Activated T-helper 17 cell treated with anti-CD3 and anti-CD28 coated beads, Interleukin-2, amount 50 U/mL, for 72 hours (primary cell): ENCODE results near the gene LDLRAD1. TPM values are rescaled to one million over a fixed set of nuclear protein-coding genes. Genes with fewer than 3 reads are reported as not detected.
"Not testable (repeated sequence)": the region's sequence is repeated elsewhere in the genome, so short reads cannot be mapped to it uniquely, and the experiment has no call there.

Experiments
- ATAC-seq: fragments of 150-1000 bp; cut with Tn5 transposase; replicated peaks from 2 replicates; pipeline ENCODE4 v1.10.0; 2021; ENCODE audit warnings: mild to moderate bottlenecking, moderate library complexity
- H3K27ac Mint-ChIP-seq: one replicate; pipeline ENCODE4 v1.8.0; 2022; ENCODE audit warnings: mixed read lengths
- H3K27me3 Mint-ChIP-seq: one replicate; pipeline ENCODE4 v1.8.0; 2022; ENCODE audit warnings: mixed read lengths
- H3K36me3 Mint-ChIP-seq: one replicate; pipeline ENCODE4 v1.8.0; 2022; ENCODE audit warnings: low read depth, mild to moderate bottlenecking, mixed read lengths
- H3K4me1 Mint-ChIP-seq: one replicate; pipeline ENCODE4 v1.8.0; 2022; ENCODE audit warnings: mixed read lengths
- H3K4me3 Mint-ChIP-seq: one replicate; pipeline ENCODE4 v1.8.0; 2022; ENCODE audit warnings: mild to moderate bottlenecking, mixed read lengths
- H3K9me3 Mint-ChIP-seq: one replicate; pipeline ENCODE4 v1.8.0; 2022; ENCODE audit warnings: mixed read lengths
- total RNA-seq, 2 donors: library from RNA; stranded (reverse); gene quantifications; one replicate each; pipeline ENCODE4 v1.2.3, GENCODE V29; 2022

The LDLRAD1 gene
- total RNA-seq, 2 donors from 2014 or later, result not detected

DNA sequence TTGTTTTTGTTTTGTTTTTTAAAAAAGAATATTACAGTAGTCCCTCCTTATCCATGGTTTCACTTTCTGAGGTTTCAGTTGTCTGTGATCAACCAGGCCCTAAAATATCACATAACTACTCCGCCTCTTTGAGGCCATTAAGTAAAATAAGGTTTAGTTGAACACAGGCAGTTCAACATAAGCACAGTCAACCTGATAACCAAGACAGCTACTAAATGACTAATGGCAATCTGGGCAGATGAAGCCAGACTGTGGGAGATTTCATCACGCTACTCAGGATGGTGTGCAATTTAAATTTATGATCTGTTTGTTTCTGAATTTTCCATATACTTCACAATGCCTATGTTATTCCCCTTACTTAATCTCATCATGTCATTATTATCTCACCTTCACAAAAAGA lies 30.1 kb downstream of the LDLRAD1 start:
- ATAC-seq, result peak; percentile 83
- Mint-ChIP-seq H3K9me3 (no peaks in the 10 kb centered on the region), H3K4me1 (no peaks in the 10 kb centered on the region), H3K4me3 (no peak overlapping the region), H3K27ac (no peak overlapping the region), H3K27me3 (no peaks in the 10 kb centered on the region), H3K36me3 (no peaks in the 10 kb centered on the region)

DNA sequence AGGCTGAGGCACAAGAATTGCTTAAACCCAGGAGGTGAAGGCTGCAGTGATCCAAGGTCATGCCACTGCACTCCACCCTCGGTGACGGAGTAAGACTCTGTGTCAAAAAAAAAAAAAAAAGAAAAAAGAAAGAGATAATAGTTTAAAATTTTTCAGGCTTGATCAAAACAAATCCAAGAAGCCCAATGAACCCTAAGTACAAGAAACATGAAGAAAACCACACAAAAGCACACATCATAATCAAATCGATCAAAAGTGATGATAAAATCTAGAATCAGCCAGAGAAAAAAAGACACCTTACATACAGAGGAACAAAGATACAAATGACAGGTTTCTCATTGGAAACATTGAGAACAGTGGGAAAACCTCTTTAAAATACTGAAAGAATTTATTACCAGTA lies 31.5 kb downstream of the LDLRAD1 start:
- Mint-ChIP-seq H3K4me1 (no peaks in the 10 kb centered on the region), H3K36me3 (no peaks in the 10 kb centered on the region), H3K9me3 (no peaks in the 10 kb centered on the region), H3K27ac (no peak overlapping the region), H3K4me3 (no peak overlapping the region), H3K27me3 (peaks cover 4% of the 10 kb centered on the region)
- ATAC-seq, result no peak

DNA sequence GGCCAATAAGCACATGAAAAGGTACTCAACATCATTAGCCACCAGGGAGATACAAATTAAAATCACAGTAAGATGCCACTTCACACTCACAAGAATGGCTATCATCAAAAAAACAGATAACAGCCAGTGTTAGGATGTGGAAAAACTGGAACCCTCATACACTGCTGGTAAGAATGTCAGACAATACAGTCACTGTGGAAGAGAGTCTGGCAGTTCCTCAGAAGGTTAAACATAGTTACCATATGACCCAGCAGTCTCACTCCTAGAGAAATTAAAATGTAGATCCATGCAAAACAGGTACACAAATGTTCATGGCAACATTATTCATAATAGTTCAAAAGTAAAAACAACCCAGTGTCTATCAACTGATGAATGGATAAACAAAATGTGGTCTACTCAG lies 33.3 kb downstream of the LDLRAD1 start:
- no peaks in the 10 kb centered on the region for H3K36me3 Mint-ChIP-seq
- no peak overlapping the region for H3K4me3 Mint-ChIP-seq
- H3K27ac Mint-ChIP-seq, result no peak overlapping the region
- H3K27me3 Mint-ChIP-seq, result peaks cover 4% of the 10 kb centered on the region
- no peak for ATAC-seq
- H3K4me1 Mint-ChIP-seq, result no peaks in the 10 kb centered on the region
- H3K9me3 Mint-ChIP-seq, result no peaks in the 10 kb centered on the region

DNA sequence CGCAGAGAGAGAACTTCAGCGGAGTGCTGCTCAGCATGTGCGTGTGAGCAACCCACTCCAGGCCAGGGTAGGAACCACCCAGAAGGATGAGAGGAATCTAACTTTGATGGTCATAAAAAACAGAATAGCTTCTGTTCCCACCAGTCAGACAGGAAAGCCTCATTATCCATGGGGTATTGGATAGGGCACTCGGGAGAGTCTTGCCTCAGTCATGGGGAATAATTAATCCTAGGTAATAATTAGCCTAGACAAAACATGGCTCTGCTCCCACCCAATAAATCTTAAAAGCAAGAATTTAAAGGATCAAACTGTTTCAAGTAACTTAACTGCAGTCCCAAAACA lies 35.3 kb downstream of the LDLRAD1 start:
- Mint-ChIP-seq H3K9me3 (no peaks in the 10 kb centered on the region), H3K27me3 (peaks cover 4% of the 10 kb centered on the region), H3K4me1 (no peaks in the 10 kb centered on the region), H3K27ac (no peak overlapping the region), H3K4me3 (no peak overlapping the region), H3K36me3 (no peaks in the 10 kb centered on the region)
- no peak for ATAC-seq

DNA sequence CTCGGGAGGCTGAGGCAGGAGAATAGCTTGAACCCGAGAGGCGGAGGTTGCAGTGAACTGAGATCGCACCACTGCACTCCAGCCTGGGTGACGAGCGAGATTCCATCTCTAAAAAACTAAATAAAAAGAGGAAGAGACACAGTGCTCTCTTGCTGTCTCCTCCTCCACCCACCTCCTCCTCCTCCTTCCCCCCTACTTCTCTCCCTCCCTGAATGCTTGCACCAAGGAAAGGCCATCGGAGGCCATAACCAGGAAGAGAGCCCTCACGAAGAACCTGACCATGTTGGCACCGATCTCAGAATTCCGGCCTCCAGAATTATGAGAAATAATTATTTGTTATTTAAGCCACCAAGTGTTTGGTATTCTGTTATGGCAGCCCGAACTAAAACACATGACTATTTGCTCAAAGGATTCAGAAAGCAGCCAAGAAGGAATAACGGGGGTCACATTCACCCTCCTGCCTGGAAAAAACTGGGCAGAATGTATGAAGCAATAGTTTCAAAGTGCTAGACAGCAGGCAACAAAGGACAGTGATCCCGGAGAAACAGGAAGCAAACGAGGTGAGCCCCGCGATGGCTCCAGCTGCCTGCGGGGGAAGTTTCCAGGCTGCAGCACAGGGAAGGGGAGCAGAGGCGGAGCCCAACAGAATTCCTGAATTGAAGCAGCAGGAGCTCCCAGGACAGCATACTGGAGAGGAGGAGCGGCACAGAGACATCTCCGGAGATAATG lies 35.8 kb downstream of the LDLRAD1 start:
- Mint-ChIP-seq H3K4me3 (no peak overlapping the region), H3K36me3 (no peaks in the 10 kb centered on the region), H3K4me1 (no peaks in the 10 kb centered on the region), H3K27me3 (peaks cover 4% of the 10 kb centered on the region), H3K9me3 (no peaks in the 10 kb centered on the region), H3K27ac (no peak overlapping the region)
- ATAC-seq, result no peak

- H3K4me3 Mint-ChIP-seq, result no peak overlapping the region
- peaks cover 4% of the 10 kb centered on the region for H3K27me3 Mint-ChIP-seq
- no peaks in the 10 kb centered on the region for H3K9me3 Mint-ChIP-seq
- no peaks in the 10 kb centered on the region for H3K4me1 Mint-ChIP-seq
- no peak for ATAC-seq
- no peaks in the 10 kb centered on the region for H3K36me3 Mint-ChIP-seq
- H3K27ac Mint-ChIP-seq, result no peak overlapping the region
Observed at GRCh38 chr1:53981220-53981619, 36.8 kb downstream of the LDLRAD1 start.

- no peaks in the 10 kb centered on the region for H3K9me3 Mint-ChIP-seq
- H3K27ac Mint-ChIP-seq, result no peak overlapping the region
- H3K4me3 Mint-ChIP-seq, result no peak overlapping the region
- H3K4me1 Mint-ChIP-seq, result no peaks in the 10 kb centered on the region
- peaks cover 4% of the 10 kb centered on the region for H3K27me3 Mint-ChIP-seq
- H3K36me3 Mint-ChIP-seq, result no peaks in the 10 kb centered on the region
- no peak for ATAC-seq
Observed at GRCh38 chr1:53979712-53980450, 38.1 kb downstream of the LDLRAD1 start.

DNA sequence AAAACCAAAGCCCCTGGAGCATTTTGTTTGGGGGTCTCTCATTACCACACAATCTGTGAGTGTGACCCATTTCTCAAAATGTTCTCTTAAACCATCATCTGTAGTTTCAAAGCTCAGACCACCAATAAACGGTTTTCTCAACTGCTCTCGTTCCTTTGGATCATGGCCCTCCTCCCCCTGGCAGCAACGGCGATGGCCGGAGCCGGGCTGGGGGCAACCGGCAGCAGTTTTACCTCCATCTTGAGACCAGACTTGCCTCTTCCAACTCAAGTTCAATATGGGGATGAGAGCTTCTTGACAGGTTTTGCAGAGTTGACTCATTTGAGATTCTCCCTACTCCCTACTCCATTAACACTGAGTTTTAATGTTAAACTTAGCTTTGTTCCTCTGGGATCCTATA lies 42.1 kb downstream of the LDLRAD1 start:
- H3K9me3 Mint-ChIP-seq, result no peaks in the 10 kb centered on the region
- H3K27ac Mint-ChIP-seq, result no peak overlapping the region
- ATAC-seq, result no peak
- peaks cover 21% of the 10 kb centered on the region for H3K36me3 Mint-ChIP-seq
- no peak overlapping the region for H3K4me3 Mint-ChIP-seq
- no peaks in the 10 kb centered on the region for H3K4me1 Mint-ChIP-seq
- no peaks in the 10 kb centered on the region for H3K27me3 Mint-ChIP-seq

DNA sequence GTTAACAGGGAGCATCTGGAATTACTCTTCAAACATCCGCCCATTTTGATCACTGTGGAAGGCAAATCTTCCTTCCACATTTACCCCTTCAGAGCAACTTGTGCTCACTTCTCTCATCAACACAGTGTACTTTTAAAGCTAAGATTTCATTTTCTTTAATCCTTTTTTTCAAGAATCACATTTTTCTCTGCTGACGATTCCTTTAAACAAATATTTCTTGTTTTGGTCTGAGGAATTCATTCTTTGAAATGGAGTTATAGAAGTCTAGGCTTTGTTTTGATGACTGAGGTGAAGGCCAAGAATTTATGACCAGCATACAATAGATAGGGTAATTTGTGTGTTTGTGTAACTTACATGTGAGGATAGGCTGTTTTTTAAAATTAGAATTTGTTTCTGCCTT lies 46.3 kb downstream of the LDLRAD1 start:
- H3K27me3 Mint-ChIP-seq, result no peaks in the 10 kb centered on the region
- H3K9me3 Mint-ChIP-seq, result no peaks in the 10 kb centered on the region
- H3K4me3 Mint-ChIP-seq, result no peak overlapping the region
- H3K4me1 Mint-ChIP-seq, result no peaks in the 10 kb centered on the region
- H3K27ac Mint-ChIP-seq, result no peak overlapping the region
- ATAC-seq, result no peak
- peaks cover 62% of the 10 kb centered on the region for H3K36me3 Mint-ChIP-seq

- ATAC-seq, H3K27me3 Mint-ChIP-seq, H3K27ac Mint-ChIP-seq, H3K4me3 Mint-ChIP-seq, H3K9me3 Mint-ChIP-seq, H3K4me1 Mint-ChIP-seq: not testable (repeated sequence)
- H3K36me3 Mint-ChIP-seq, result peaks cover 79% of the 10 kb centered on the region
Observed at GRCh38 chr1:53969323-53969722, 48.7 kb downstream of the LDLRAD1 start.

DNA sequence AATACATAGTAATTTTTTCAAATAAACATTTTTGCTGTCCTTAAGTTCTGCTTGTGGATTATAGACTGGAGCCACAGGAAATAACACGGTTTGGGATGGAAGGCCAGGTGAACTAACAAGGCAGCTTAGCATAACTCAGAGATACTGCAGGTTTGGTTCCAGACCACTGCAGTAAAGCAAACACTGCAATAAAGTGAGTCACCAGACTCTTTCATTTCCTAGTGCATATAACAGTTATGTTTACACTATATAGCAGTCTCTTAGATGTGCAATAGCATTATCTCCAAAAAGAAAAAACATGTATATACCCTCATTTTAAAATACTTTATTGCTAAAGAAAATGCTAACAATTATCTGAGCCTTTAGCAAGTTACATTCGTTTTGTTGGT lies 49.9 kb downstream of the LDLRAD1 start:
- Mint-ChIP-seq H3K4me3 (no peak overlapping the region), H3K36me3 (peaks cover 90% of the 10 kb centered on the region), H3K4me1 (peaks cover 4% of the 10 kb centered on the region), H3K27ac (no peak overlapping the region), H3K27me3 (no peaks in the 10 kb centered on the region), H3K9me3 (no peaks in the 10 kb centered on the region)
- ATAC-seq, result no peak

GRCh38 chr1:53967409-53968124 lies 50.4 kb downstream of the LDLRAD1 start:
- Mint-ChIP-seq H3K27me3 (no peaks in the 10 kb centered on the region), H3K9me3 (no peaks in the 10 kb centered on the region), H3K4me1 (peaks cover 4% of the 10 kb centered on the region), H3K36me3 (peaks cover 90% of the 10 kb centered on the region), H3K27ac (no peak overlapping the region), H3K4me3 (no peak overlapping the region)
- ATAC-seq, result no peak

- Mint-ChIP-seq H3K27me3 (no peaks in the 10 kb centered on the region), H3K36me3 (peaks cover 92% of the 10 kb centered on the region), H3K4me3 (no peak overlapping the region)
Observed at GRCh38 chr1:53966794-53967193, 51.2 kb downstream of the LDLRAD1 start.

DNA sequence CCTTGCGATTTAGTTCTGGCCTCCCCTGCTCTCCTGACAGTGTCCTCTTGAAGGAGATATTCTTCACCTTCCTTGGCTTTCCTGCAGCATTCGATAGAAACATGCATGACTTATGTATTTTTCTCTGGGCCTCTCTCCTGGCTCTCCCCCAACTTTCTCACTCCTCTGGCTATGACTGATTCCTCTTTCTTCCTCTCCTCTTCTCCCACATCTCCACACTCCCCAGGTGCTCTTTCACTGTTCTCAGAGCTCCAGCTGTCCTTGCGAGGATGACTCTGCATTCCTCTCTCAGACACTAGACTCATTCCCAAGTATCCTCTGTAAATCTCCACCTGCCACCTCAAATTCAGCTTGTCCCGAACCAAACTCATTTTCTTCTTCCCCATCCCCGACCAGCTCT lies 53.9 kb downstream of the LDLRAD1 start:
- no peak overlapping the region for H3K4me3 Mint-ChIP-seq
- H3K4me1 Mint-ChIP-seq, result peaks cover 4% of the 10 kb centered on the region
- H3K27ac Mint-ChIP-seq, result peak overlapping the region; percentile 64
- H3K36me3 Mint-ChIP-seq, result peaks cover 89% of the 10 kb centered on the region
- no peaks in the 10 kb centered on the region for H3K9me3 Mint-ChIP-seq
- H3K27me3 Mint-ChIP-seq, result no peaks in the 10 kb centered on the region
- ATAC-seq, result no peak

More at GRCh38 chr1:53966794-53967193, 51.2 kb downstream of the LDLRAD1 start:
- ATAC-seq, result no peak
- Mint-ChIP-seq H3K27ac (no peak overlapping the region), H3K9me3 (no peaks in the 10 kb centered on the region), H3K4me1 (peaks cover 4% of the 10 kb centered on the region)

DNA sequence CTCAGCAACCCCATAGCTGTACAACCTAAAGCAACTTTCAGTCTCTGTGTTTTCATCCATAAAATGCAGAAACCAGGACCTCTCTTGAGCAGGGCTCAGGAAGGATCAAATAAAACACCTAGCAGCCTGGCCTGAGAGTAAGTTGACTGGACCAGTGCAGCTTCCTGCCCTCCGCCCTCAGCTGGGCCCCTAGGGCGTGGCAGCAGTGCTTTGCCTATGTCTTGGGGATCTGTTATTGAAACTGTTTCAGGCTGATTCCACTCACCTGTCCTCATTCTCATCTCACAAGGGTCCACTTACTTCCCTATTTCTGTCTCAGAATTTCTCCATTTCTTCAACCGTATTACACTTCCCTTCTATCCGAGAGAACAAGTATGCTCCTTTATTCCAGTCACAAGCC lies 54.5 kb downstream of the LDLRAD1 start:
- Mint-ChIP-seq H3K27me3 (no peaks in the 10 kb centered on the region), H3K4me1 (peaks cover 4% of the 10 kb centered on the region), H3K27ac (no peak overlapping the region), H3K36me3 (peaks cover 88% of the 10 kb centered on the region), H3K9me3 (no peaks in the 10 kb centered on the region), H3K4me3 (no peak overlapping the region)
- no peak for ATAC-seq
